Spinal cord (tissue), 10 donors: ENCODE results near the gene CTCFL. TPM values are rescaled to one million over a fixed set of nuclear protein-coding genes. Genes with fewer than 3 reads are reported as not detected.
"Not testable (repeated sequence)": the region's sequence is repeated elsewhere in the genome, so short reads cannot be mapped to it uniquely, and the experiment has no call there.

Source experiments
- DNase-seq, 6 donors: peaks; one replicate each; pipeline versions ENCODE4 v3.0.0 to v3.0.0-alpha.2; 2013 to 2015; ENCODE audit warnings: low spot score in 6 of 6, low read depth in 4 of 6
- H3K27ac ChIP-seq: one replicate; pipeline ENCODE4 v1.5.1; 2013; ENCODE audit warnings: low read depth, low read length, control low read depth
- H3K27me3 ChIP-seq: one replicate; pipeline ENCODE4 v1.6.1; 2013; ENCODE audit warnings: low read length; ENCODE audit not compliant: control insufficient read depth, insufficient read depth
- H3K36me3 ChIP-seq: one replicate; pipeline ENCODE4 v1.6.1; 2013; ENCODE audit warnings: low read length; ENCODE audit not compliant: control insufficient read depth, insufficient read depth
- H3K4me1 ChIP-seq: one replicate; pipeline ENCODE4 v1.6.1; 2013; ENCODE audit warnings: low read length; ENCODE audit not compliant: control insufficient read depth, insufficient read depth
- H3K4me3 ChIP-seq: one replicate; pipeline ENCODE4 v1.5.1; 2013; ENCODE audit warnings: low read depth, low read length, control low read depth
- H3K9me3 ChIP-seq: one replicate; pipeline ENCODE4 v1.6.1; 2013; ENCODE audit warnings: low read length; ENCODE audit not compliant: control insufficient read depth, insufficient read depth
- WGBS: methylation state at CpG from one replicate; pipeline ENCODE4 v1.1.5; 2013; ENCODE audit warnings: missing lambda C conversion rate; ENCODE audit not compliant: insufficient coverage; 5-methylcytosine and 5-hydroxymethylcytosine counted together
- polyA plus RNA-seq, 2 donors: library from polyadenylated mRNA; unstranded; fragments of 120-200 nt; gene quantifications; one replicate each; pipeline ENCODE4 v1.2.1, GENCODE V29; 2013; ENCODE audit not compliant: insufficient read length in 2 of 2
- total RNA-seq, 2 donors: library from RNA; depleted of rRNA in 1 of 2; stranded (reverse); fragments of 120-200 nt in 1 of 2; fragments of >200 nt in 1 of 2; gene quantifications; one replicate each; pipeline versions ENCODE4 v1.2.3 to v1.2.4, GENCODE V29; 2013 to 2014
- donor health status: healthy.

The CTCFL gene
- total and polyA plus RNA-seq, 4 donors = 0.20 to 0.28 (median 0.25) TPM

DNA sequence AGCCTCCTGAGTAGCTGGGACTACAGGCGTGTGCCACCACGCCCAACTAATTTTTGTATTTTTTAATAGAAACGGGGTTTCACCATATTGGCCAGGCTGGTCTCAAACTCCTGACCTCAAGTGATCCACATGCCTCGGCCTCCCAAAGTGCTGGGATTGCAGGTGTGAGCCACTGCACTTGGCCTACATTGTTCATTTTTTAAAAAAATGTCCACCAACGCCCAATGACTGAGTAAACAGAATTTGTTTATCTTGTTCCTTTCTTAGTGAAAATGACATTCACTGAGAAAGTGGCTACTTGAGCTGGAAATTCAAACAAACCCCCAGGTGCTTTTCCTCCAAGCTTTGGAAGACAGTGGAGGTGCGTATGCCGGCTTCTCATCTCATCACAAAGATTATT lies 13.2 kb downstream of the CTCFL start:
- not testable (repeated sequence) for H3K4me3 ChIP-seq, H3K27me3 ChIP-seq, H3K4me1 ChIP-seq, H3K36me3 ChIP-seq, DNase-seq, H3K9me3 ChIP-seq, H3K27ac ChIP-seq
- 90% methylated on average over 2 of the region's 7 CpGs for WGBS

DNA sequence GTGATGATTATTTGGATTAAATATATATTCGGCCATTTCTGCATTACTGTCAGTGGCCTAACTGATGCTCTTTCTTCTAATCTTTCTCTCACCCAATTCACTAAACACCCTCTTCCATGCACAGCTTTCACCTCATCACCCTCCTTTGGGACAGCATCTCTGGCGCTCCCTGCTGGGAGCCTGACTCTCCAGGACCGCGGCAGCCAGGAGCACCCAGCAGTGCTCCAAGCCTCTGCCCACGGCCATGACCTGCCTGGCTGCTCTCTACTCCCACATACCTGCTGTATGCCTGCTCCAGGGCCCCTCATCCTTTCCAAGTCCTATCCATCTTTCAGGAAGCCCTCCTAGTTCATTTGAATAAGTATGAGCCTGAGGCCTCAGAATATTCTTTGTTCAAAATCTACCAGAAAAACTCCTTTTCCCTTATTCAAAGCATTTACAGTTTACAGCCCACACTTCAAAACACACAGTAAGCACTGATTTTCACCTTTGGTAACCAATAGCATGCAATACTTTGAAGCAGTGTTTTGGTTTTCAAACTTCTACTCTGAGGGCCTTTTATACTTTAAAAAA lies 15.2 kb downstream of the CTCFL start:
- peaks cover 2% of the 10 kb centered on the region for H3K27me3 ChIP-seq
- H3K4me3 ChIP-seq = no peak overlapping the region
- 69% methylated on average over 5 of the region's 5 CpGs for whole genome bisulfite sequencing
- no peak overlapping the region for H3K27ac ChIP-seq
- peaks cover 12% of the 10 kb centered on the region for H3K4me1 ChIP-seq
- no peaks in the 10 kb centered on the region for H3K36me3 ChIP-seq
- no peak for DNase-seq
- H3K9me3 ChIP-seq = no peaks in the 10 kb centered on the region

DNA sequence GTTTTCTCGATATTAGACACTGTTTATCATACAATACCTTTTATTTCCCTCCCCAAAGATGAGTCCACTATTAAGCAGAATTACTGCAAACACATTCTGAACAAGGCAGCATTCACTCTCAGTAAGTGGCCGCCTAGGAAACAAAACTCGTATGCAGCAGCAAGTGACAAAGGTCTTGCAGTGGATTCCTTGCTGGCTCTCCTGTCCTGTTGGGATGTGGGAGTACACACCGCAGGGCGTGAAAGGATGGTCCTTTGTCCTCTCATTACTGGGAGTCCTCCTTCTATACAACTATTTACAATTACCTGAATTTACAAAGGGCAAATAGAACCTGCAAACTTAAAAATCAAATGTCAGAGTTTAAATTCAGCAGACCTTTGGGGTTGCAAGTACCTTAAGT lies 16.1 kb downstream of the CTCFL start:
- WGBS = 48% methylated on average over 3 of the region's 5 CpGs
- H3K4me1 ChIP-seq = peaks cover 12% of the 10 kb centered on the region
- H3K27ac ChIP-seq = no peak overlapping the region

GRCh38 chr20:57508381-57508780 lies 16.6 kb downstream of the CTCFL start:
- Histone ChIP-seq H3K27ac (no peak overlapping the region), H3K4me1 (peaks cover 12% of the 10 kb centered on the region), H3K27me3 (peaks cover 2% of the 10 kb centered on the region), H3K36me3 (no peaks in the 10 kb centered on the region), H3K4me3 (no peak overlapping the region), H3K9me3 (no peaks in the 10 kb centered on the region)
- 50% methylated on average over 5 of the region's 8 CpGs for WGBS
- no peak for DNase-seq

More for the DNA sequence above, 16.1 kb downstream of the CTCFL start:
- no peaks in the 10 kb centered on the region for H3K9me3 ChIP-seq
- no peak overlapping the region for H3K4me3 ChIP-seq
- no peak for DNase-seq
- H3K36me3 ChIP-seq = no peaks in the 10 kb centered on the region
- H3K27me3 ChIP-seq = peaks cover 2% of the 10 kb centered on the region

GRCh38 chr20:57507477-57507876 lies 17.5 kb downstream of the CTCFL start:
- peak in 3 of 6 donors; percentile 19 to 58 (median 40) for DNase-seq
- peaks cover 2% of the 10 kb centered on the region for H3K27me3 ChIP-seq
- 61% methylated on average over 4 of the region's 6 CpGs for WGBS
- peaks cover 12% of the 10 kb centered on the region for H3K4me1 ChIP-seq
- no peak overlapping the region for H3K4me3 ChIP-seq
- no peak overlapping the region for H3K27ac ChIP-seq
- H3K36me3 ChIP-seq = no peaks in the 10 kb centered on the region
- H3K9me3 ChIP-seq = no peaks in the 10 kb centered on the region

DNA sequence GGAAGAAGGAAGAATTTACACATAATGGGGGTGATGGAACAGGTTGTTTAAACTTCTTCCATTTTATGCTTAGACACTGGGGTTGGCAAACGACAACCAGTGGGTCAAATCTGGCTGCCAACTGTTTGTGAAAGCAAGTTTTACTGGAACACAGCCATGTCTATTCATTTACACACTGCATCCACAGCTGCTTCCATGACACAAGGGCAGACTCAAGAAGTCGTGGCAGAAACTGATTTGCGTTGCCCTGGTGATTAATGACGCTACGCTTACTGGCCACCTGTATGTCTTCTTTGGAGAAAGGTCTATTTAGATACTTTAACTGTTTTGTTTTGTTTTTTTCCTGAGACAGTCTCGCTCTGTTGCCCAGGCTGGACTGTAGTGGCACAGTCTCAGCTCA lies 19.0 kb downstream of the CTCFL start:
- peak in 5 of 6 donors; percentile 22 to 76 (median 31) for DNase-seq
- Histone ChIP-seq H3K4me3 (no peak overlapping the region), H3K9me3 (no peaks in the 10 kb centered on the region), H3K4me1 (peaks cover 18% of the 10 kb centered on the region), H3K36me3 (no peaks in the 10 kb centered on the region), H3K27me3 (peaks cover 6% of the 10 kb centered on the region), H3K27ac (no peak overlapping the region)
- WGBS = 36% methylated on average over 3 of the region's 6 CpGs

DNA sequence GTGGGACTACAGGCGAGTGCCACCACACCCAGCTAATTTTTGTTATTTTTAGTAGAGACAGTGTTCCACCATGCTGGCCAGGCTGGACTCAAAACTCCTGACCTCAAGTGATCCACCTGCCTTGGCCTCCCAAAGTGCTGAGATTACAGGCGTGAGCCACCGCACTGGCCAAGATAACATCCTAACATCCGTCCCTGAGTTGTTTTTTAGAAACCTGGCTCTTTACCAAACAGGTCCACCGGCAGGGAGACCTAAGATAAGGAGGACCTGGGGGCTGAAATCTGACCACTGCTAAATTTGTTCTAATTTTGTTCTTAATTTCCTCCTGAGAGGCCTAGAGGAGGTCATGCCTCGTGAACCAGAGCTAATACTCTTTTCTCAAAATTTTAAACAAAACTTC lies 20.5 kb downstream of the CTCFL start:
- H3K9me3 ChIP-seq = no peaks in the 10 kb centered on the region
- H3K27ac ChIP-seq = no peak overlapping the region
- no peak overlapping the region for H3K4me3 ChIP-seq
- DNase-seq = no peak
- peaks cover 21% of the 10 kb centered on the region for H3K4me1 ChIP-seq
- no peaks in the 10 kb centered on the region for H3K36me3 ChIP-seq
- peaks cover 8% of the 10 kb centered on the region for H3K27me3 ChIP-seq
- 89% methylated on average over 5 of the region's 6 CpGs for WGBS

DNA sequence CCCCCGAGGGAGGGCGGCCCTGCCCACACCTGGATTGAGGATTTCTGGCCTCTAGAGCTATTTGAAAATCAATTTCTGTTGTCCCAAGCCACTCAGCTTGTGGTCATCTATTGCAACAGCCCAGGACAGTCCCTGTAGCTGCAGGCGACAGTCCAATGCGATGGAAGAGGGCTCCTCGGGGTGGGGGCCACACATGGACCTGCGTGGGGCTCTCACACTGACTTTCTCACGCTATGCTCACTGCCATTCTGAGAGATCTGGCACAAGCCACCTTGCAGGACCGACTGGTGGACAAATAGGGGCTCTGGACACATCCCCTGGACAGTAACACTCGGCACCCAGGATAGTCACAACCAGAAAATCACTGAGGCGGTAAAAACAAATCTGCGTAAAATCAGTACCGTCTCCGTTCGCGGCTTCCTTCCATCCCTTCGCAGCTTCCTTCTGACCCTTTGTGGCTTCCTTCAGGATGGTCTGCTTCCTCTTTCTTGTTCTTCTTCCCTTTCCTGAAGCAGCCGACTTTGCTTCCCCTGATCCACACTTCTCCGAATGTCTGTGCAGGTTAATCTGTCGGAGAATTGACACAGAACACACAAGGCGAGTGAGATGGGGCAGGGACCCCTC lies 21.8 kb downstream of the CTCFL start:
- no peak for DNase-seq
- 88% methylated on average over 19 of the region's 20 CpGs for WGBS
- Histone ChIP-seq H3K36me3 (no peaks in the 10 kb centered on the region), H3K4me1 (peaks cover 24% of the 10 kb centered on the region), H3K9me3 (no peaks in the 10 kb centered on the region), H3K27ac (no peak overlapping the region), H3K4me3 (no peak overlapping the region), H3K27me3 (peaks cover 11% of the 10 kb centered on the region)

- no peaks in the 10 kb centered on the region for H3K9me3 ChIP-seq
- H3K4me1 ChIP-seq = peaks cover 21% of the 10 kb centered on the region
- DNase-seq = no peak
- H3K27me3 ChIP-seq = peaks cover 12% of the 10 kb centered on the region
- 95% methylated on average over 6 of the region's 6 CpGs for WGBS
- H3K36me3 ChIP-seq = no peaks in the 10 kb centered on the region
- H3K4me3 ChIP-seq = no peak overlapping the region
- no peak overlapping the region for H3K27ac ChIP-seq
These were observed 22.6 kb downstream of the CTCFL start for GRCh38 chr20:57502336-57502700.
